Gastrocnemius medialis (tissue), 4 donors: ENCODE measurements around the gene FBXO33.

Experiments used
- CTCF ChIP-seq, 5 experiments: fragments of 450-650 bp in 3 of 5; fragments of 200-600 bp in 2 of 5; sonication (generic) in 2 of 5; IDR thresholded peaks in 4 of 5; conservative IDR thresholded peaks in 1 of 5; 1 replicate in 4 of 5; 2 replicates in 1 of 5; pipeline ENCODE4 v1.5.1; 2016 to 2019; ENCODE audit warnings: antibody characterized with exemption in 5 of 5, mild to moderate bottlenecking in 3 of 5, moderate library complexity in 3 of 5
- POLR2A ChIP-seq, 2 donors: fragments of 450-650 bp; IDR thresholded peaks; one replicate each; pipeline ENCODE4 v1.6.1; 2017; ENCODE audit warnings: antibody characterized with exemption in 2 of 2, mild to moderate bottlenecking in 2 of 2, moderate library complexity in 2 of 2

- TF ChIP-seq CTCF (IDR thresholded peaks at IDR 0.05 in 4 of 5, conservative IDR thresholded peaks at IDR 0.05 in 1 of 5) (no peak), POLR2A (IDR thresholded peaks at IDR 0.05) (no peak)
These were observed 13.0 kb downstream of the FBXO33 start for GRCh38 chr14:39419272-39419671.
